Spleen (tissue), 7 donors: ENCODE results near the gene GAMT.

Experiments
- POLR2A ChIP-seq, 3 donors: fragments of 450-650 bp; IDR thresholded peaks; one replicate each; pipeline ENCODE4 v1.5.1; 2017; ENCODE audit warnings: antibody characterized with exemption in 3 of 3, mild to moderate bottlenecking in 1 of 3
- POLR2AphosphoS5 ChIP-seq, 3 donors: sonication (generic); formaldehyde crosslinking; IDR thresholded peaks; one replicate each; pipeline ENCODE4 v1.5.1; 2017; ENCODE audit warnings: antibody characterized with exemption in 3 of 3
- TF ChIP-seq, protein P1 (sequence below), 11 experiments: fragments of 200-600 bp in 7 of 11; fragments of 450-650 bp in 4 of 11; sonication (generic) in 4 of 11; IDR thresholded peaks in 8 of 11; conservative IDR thresholded peaks in 3 of 11; 1 replicate in 7 of 11; 2 replicates in 4 of 11; pipeline versions ENCODE4 v1.4.0 to v1.8.0; 2016 to 2021; ENCODE audit warnings: antibody characterized with exemption in 11 of 11, inconsistent platforms in 4 of 11, mild to moderate bottlenecking in 1 of 11
- donor health status: DM: no; HTN: no; CAD: no; lungs with moderate emphysema.
- donor health status: DM: no; HTN: no; CAD: no.
- donor health status: DM: no; HTN: no; CAD: no.

DNA sequence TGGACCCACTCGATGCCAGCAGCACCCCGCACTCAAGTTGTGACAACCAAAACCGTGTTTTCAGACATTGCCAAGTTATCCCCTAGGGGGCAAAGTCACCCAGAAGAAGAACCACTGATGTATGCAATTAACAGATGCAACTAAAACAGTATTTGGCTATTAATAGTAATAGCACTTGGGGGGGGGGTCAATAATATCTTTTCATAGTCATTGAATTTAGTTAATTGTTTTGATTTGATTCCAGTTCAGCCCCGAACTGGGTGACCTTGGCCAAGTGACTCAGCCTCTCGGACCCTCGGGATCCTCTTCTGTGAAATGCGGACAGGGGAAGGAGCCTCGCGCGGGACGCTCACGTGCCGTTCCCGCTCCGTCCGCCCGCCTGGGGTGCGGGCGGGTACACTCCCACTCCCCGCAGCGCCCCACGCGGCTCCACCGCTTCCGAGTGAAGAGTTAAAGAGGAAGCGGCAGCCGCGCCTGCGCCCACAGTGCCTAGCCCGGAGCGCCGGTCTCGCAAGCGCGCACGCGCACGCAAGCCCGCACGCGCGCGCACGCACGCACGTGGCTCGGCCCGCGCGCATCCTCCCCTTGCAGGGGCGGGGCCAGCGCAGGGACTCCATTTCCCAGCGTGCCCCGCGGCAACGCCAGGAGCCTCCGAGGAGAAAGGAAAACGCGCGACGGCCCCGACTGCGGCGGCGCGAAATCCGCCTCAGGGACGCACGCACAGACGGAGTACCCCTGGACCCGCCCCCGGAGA is 5.6 kb upstream of the GAMT start:
- TF ChIP-seq, protein P1, sequence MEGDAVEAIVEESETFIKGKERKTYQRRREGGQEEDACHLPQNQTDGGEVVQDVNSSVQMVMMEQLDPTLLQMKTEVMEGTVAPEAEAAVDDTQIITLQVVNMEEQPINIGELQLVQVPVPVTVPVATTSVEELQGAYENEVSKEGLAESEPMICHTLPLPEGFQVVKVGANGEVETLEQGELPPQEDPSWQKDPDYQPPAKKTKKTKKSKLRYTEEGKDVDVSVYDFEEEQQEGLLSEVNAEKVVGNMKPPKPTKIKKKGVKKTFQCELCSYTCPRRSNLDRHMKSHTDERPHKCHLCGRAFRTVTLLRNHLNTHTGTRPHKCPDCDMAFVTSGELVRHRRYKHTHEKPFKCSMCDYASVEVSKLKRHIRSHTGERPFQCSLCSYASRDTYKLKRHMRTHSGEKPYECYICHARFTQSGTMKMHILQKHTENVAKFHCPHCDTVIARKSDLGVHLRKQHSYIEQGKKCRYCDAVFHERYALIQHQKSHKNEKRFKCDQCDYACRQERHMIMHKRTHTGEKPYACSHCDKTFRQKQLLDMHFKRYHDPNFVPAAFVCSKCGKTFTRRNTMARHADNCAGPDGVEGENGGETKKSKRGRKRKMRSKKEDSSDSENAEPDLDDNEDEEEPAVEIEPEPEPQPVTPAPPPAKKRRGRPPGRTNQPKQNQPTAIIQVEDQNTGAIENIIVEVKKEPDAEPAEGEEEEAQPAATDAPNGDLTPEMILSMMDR (IDR thresholded peaks at IDR 0.05 in 8 of 11, conservative IDR thresholded peaks at IDR 0.05 in 3 of 11) = peak in 9 of 11 experiments; percentile 27 to 59 (median 52)
- TF ChIP-seq POLR2A (IDR thresholded peaks at IDR 0.05) (peak in 2 of 3 donors; percentile 3 to 22), POLR2AphosphoS5 (IDR thresholded peaks at IDR 0.05) (peak; percentile 73 to 86 (median 85))
